ENCODE measurements around the gene HMG20A. TPM values are rescaled to one million over a fixed set of nuclear protein-coding genes. Genes with fewer than 3 reads are reported as not detected.

Gene HMG20A
- total and polyA plus RNA-seq, 2 of the 13 experiments (the other 11 are each of a cell fraction or from before 2014, with no cell fraction given) = 28.0 to 35.2 TPM

DNA sequence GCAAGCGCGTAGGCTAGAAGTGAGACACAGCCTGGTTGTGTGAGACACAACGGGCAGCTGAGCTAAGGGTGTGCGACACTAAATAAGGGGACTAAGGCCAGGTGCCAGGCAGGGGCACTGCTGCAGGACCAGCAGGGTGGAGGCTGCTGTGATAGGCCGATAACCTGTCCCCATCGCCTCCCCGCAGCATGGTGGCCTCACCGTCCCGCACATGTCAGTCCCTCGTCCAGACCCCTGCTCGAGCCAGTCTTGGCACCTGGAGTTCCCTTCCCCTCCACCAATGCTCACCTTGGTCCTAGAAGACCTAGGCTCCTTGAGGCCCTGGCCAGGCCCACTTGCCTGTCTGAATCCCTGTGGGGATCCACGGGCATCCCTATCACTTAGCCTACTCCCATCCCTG is 96.1 kb downstream of the HMG20A start (continued):
- TF ChIP-seq NRL (CRISPR knock-in tag; IDR thresholded peaks at IDR 0.05; ENCODE audit: borderline replicate concordance) = no peak

DNA sequence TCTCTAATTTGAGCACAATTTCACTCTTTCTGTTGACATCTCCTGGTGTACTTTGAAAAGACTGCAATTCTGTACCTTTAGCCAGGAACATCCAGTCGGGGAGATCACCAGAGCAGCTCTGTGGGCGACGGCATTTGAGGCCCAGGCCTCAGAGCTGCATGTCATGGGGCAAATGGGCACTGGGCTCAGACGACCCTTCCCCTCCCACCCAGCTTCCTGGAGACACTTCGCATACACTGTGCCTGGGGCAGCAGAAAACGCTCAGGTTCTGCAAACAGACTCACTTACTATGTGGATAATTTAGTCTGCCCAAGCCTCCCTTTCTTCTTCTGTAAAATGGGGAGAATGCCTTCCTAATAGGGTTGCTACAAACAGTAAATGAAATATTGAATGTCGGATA is 96.9 kb downstream of the HMG20A start:
- Histone ChIP-seq H4K20me1 (ENCODE audit: insufficient read depth, low read length) (no peaks in the 10 kb centered on the region), H3K79me2 (ENCODE audit: insufficient read depth, low read length) (no peaks in the 10 kb centered on the region), H3K4me1 (ENCODE audit: insufficient read depth, low read length) (peaks cover 10% of the 10 kb centered on the region), H3K27ac (ENCODE audit: extremely low read length, insufficient read depth, low read length) (no peak overlapping the region), H3K9me3 (ENCODE audit: low read length) (no peaks in the 10 kb centered on the region), H3K4me2 (ENCODE audit: low read depth, low read length) (no peak overlapping the region), H3K27me3 (ENCODE audit: control insufficient read depth in 1 of 2, insufficient read depth in 2 of 2, low read length in 2 of 2) (peaks cover 0 to 7% of the 10 kb centered on the region in 2 experiments; a peak in 1 of 5 replicates), H2AFZ (ENCODE audit: low read length) (no peak overlapping the region), H3K4me3 (replicated peaks in 1 of 3; ENCODE audit: insufficient read depth in 1 of 3, low read depth in 2 of 3, low read length in 3 of 3) (no peak overlapping the region), H3K36me3 (replicated peaks in 1 of 2; ENCODE audit: control insufficient read depth in 1 of 2, insufficient read depth in 2 of 2, low read length in 2 of 2) (no peaks in the 10 kb centered on the region), H3K9ac (ENCODE audit: insufficient read depth, low read depth, low read length) (no peak overlapping the region)
- intact Hi-C loops (cut with micrococcal nuclease; ENCODE audit: unreplicated experiment) (no loop called here), in situ Hi-C loops (cut with HindIII; ENCODE audit: extremely low pct_ligation_motif_present, low pct_unique_long_range_greater_than_20kb) (no loop called here)
- POLR2A ChIA-PET = no interaction called here
- TF ChIP-seq KDM5A (IDR thresholded peaks at IDR 0.05; ENCODE audit: borderline replicate concordance, low read length) (no peak), SMYD3 (CRISPR knock-in tag; IDR thresholded peaks at IDR 0.05) (no peak)
- TF ChIP-seq, protein P1, sequence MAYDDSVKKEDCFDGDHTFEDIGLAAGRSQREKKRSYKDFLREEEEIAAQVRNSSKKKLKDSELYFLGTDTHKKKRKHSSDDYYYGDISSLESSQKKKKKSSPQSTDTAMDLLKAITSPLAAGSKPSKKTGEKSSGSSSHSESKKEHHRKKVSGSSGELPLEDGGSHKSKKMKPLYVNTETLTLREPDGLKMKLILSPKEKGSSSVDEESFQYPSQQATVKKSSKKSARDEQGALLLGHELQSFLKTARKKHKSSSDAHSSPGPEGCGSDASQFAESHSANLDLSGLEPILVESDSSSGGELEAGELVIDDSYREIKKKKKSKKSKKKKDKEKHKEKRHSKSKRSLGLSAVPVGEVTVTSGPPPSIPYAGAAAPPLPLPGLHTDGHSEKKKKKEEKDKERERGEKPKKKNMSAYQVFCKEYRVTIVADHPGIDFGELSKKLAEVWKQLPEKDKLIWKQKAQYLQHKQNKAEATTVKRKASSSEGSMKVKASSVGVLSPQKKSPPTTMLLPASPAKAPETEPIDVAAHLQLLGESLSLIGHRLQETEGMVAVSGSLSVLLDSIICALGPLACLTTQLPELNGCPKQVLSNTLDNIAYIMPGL (CRISPR knock-in tag; IDR thresholded peaks at IDR 0.05; ENCODE audit: borderline replicate concordance in 1 of 2, low read depth in 1 of 2) = no peak
- TF ChIP-seq, protein P2, sequence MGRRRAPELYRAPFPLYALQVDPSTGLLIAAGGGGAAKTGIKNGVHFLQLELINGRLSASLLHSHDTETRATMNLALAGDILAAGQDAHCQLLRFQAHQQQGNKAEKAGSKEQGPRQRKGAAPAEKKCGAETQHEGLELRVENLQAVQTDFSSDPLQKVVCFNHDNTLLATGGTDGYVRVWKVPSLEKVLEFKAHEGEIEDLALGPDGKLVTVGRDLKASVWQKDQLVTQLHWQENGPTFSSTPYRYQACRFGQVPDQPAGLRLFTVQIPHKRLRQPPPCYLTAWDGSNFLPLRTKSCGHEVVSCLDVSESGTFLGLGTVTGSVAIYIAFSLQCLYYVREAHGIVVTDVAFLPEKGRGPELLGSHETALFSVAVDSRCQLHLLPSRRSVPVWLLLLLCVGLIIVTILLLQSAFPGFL (CRISPR knock-in tag; IDR thresholded peaks at IDR 0.05) = no peak
- DNase-seq (ENCODE audit: low spot score) = no peak
- ATAC-seq = no peak
- BruUV-seq (replicated peaks) = no TSS peak
- CTCF ChIA-PET (ENCODE audit: low intra/inter-chr PET ratio, low total read pairs) = no interaction called here
- FAIRE-seq = no peak
- 40% methylated on average over 7 of the region's 7 CpGs for WGBS (ENCODE audit: low lambda C conversion rate)

Measured in HepG2 (cell line).